Esophagus muscularis mucosa (tissue), 4 donors: ENCODE measurements around the gene DGKB.

Experiments
- CTCF ChIP-seq, 3 experiments: fragments of 200-600 bp in 2 of 3; fragments of 450-650 bp in 1 of 3; sonication (generic) in 2 of 3; IDR thresholded peaks; one replicate each; pipeline ENCODE4 v1.5.1; 2017 to 2019; ENCODE audit warnings: antibody characterized with exemption in 3 of 3, mild to moderate bottlenecking in 2 of 3, moderate library complexity in 1 of 3
- EP300 ChIP-seq: sonication (generic); formaldehyde crosslinking; IDR thresholded peaks from one replicate; pipeline ENCODE4 v1.6.1; 2017; ENCODE audit warnings: antibody characterized with exemption
- POLR2A ChIP-seq: fragments of 450-650 bp; IDR thresholded peaks from one replicate; pipeline ENCODE4 v1.6.1; 2017; ENCODE audit warnings: antibody characterized with exemption, moderate library complexity, mild to moderate bottlenecking, low read depth
- POLR2AphosphoS5 ChIP-seq, 2 donors: sonication (generic); formaldehyde crosslinking; IDR thresholded peaks; one replicate each; pipeline ENCODE4 v1.6.1; 2017; ENCODE audit warnings: antibody characterized with exemption in 2 of 2

GRCh38 chr7:14252458-14252857 is 650.1 kb downstream of the DGKB start:
- TF ChIP-seq CTCF (IDR thresholded peaks at IDR 0.05) (no peak), POLR2A (no peak), EP300 (no peak), POLR2AphosphoS5 (IDR thresholded peaks at IDR 0.05) (no peak)
